Stimulated activated memory B cell treated with anti-CD40 and anti-IgM and Interleukin-4, amounts not matched to agents 10 μg/mL and 1 μg/mL and 100 μg/mL, for 72 hours (primary cell): ENCODE data around the gene ECHS1.
"Not testable (repeated sequence)": the region's sequence is repeated elsewhere in the genome, so short reads cannot be mapped to it uniquely, and the experiment has no call there.

Source experiments
- ATAC-seq: fragments of 150-1000 bp; cut with Tn5 transposase; 2 replicates; pipeline ENCODE4 v1.10.0; 2021
- H3K27ac Mint-ChIP-seq: one replicate; pipeline ENCODE4 v1.8.0; 2022; ENCODE audit warnings: mild to moderate bottlenecking, mixed read lengths
- H3K27me3 Mint-ChIP-seq: one replicate; pipeline ENCODE4 v1.8.0; 2022; ENCODE audit warnings: mixed read lengths
- H3K36me3 Mint-ChIP-seq: one replicate; pipeline ENCODE4 v1.8.0; 2022; ENCODE audit warnings: mixed read lengths
- H3K4me1 Mint-ChIP-seq: one replicate; pipeline ENCODE4 v1.8.0; 2022; ENCODE audit warnings: mixed read lengths
- H3K4me3 Mint-ChIP-seq: one replicate; pipeline ENCODE4 v1.8.0; 2022; ENCODE audit warnings: mild to moderate bottlenecking, moderate library complexity, mixed read lengths
- H3K9me3 Mint-ChIP-seq: one replicate; pipeline ENCODE4 v1.8.0; 2022; ENCODE audit warnings: mixed read lengths

ECHS1 gene

GRCh38 chr10:133390597-133391248 lies 17.6 kb upstream of the ECHS1 start:
- Mint-ChIP-seq H3K27ac (peak overlapping the region; percentile 88), H3K36me3 (peaks cover 6% of the 10 kb centered on the region), H3K4me3 (peak overlapping the region; percentile 71), H3K4me1 (peaks cover 76% of the 10 kb centered on the region), H3K9me3 (no peaks in the 10 kb centered on the region), H3K27me3 (no peaks in the 10 kb centered on the region)
- ATAC-seq, result no peak

GRCh38 chr10:133388973-133389818 lies 16.0 kb upstream of the ECHS1 start:
- Mint-ChIP-seq H3K9me3 (no peaks in the 10 kb centered on the region), H3K27ac (peak overlapping the region; percentile 88), H3K4me1 (peaks cover 63% of the 10 kb centered on the region), H3K27me3 (no peaks in the 10 kb centered on the region), H3K4me3 (peak overlapping the region; percentile 88), H3K36me3 (peaks cover 12% of the 10 kb centered on the region)
- peak; percentile 93 for ATAC-seq

- no peaks in the 10 kb centered on the region for H3K27me3 Mint-ChIP-seq
- ATAC-seq, result no peak
- H3K4me1 Mint-ChIP-seq, result peaks cover 60% of the 10 kb centered on the region
- H3K9me3 Mint-ChIP-seq, result no peaks in the 10 kb centered on the region
- H3K36me3 Mint-ChIP-seq, result peaks cover 13% of the 10 kb centered on the region
- H3K27ac Mint-ChIP-seq, result peak overlapping the region; percentile 88
- peak overlapping the region; percentile 88 for H3K4me3 Mint-ChIP-seq
Observed at GRCh38 chr10:133388236-133388972, 15.2 kb upstream of the ECHS1 start.

- H3K36me3 Mint-ChIP-seq, result peaks cover 16% of the 10 kb centered on the region
- H3K4me1 Mint-ChIP-seq, result peaks cover 49% of the 10 kb centered on the region
- ATAC-seq, H3K27ac Mint-ChIP-seq, H3K9me3 Mint-ChIP-seq, H3K27me3 Mint-ChIP-seq, H3K4me3 Mint-ChIP-seq: not testable (repeated sequence)
Observed at GRCh38 chr10:133386951-133387350, 13.8 kb upstream of the ECHS1 start.

GRCh38 chr10:133385214-133385613 lies 12.1 kb upstream of the ECHS1 start:
- peaks cover 14% of the 10 kb centered on the region for H3K36me3 Mint-ChIP-seq
- no peaks in the 10 kb centered on the region for H3K27me3 Mint-ChIP-seq
- H3K9me3 Mint-ChIP-seq, result no peaks in the 10 kb centered on the region
- ATAC-seq, result no peak
- no peak overlapping the region for H3K27ac Mint-ChIP-seq
- H3K4me1 Mint-ChIP-seq, result peaks cover 46% of the 10 kb centered on the region
- H3K4me3 Mint-ChIP-seq, result no peak overlapping the region

DNA sequence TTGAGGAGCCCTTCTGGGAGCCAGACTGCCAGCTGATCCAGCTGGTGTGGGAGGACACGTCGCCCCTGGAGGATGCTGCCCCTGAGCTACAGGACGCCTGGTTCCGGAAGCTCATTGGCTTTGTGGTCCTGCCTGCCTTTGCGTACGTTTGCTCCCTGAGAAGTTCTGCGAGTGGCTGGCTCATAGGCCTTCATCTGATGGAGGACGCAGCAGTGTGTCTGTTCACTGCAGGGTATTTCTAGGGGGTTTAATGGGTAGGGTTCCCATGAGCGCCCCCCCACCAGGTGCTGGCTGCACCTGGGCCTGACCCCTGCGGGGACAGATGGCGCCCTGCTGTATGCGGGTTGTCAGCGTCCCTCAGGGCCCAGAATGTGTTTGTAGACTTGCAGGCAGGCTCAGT lies 10.9 kb upstream of the ECHS1 start:
- Mint-ChIP-seq H3K4me1 (peaks cover 44% of the 10 kb centered on the region), H3K9me3 (no peaks in the 10 kb centered on the region), H3K27me3 (no peaks in the 10 kb centered on the region), H3K4me3 (no peak overlapping the region), H3K36me3 (peaks cover 14% of the 10 kb centered on the region), H3K27ac (no peak overlapping the region)
- ATAC-seq, result no peak

- Mint-ChIP-seq H3K36me3 (peaks cover 14% of the 10 kb centered on the region), H3K9me3 (no peaks in the 10 kb centered on the region), H3K4me3 (no peak overlapping the region), H3K4me1 (peaks cover 39% of the 10 kb centered on the region), H3K27me3 (no peaks in the 10 kb centered on the region), H3K27ac (no peak overlapping the region)
- ATAC-seq, result no peak
Observed at GRCh38 chr10:133383551-133383950, 10.4 kb upstream of the ECHS1 start.

DNA sequence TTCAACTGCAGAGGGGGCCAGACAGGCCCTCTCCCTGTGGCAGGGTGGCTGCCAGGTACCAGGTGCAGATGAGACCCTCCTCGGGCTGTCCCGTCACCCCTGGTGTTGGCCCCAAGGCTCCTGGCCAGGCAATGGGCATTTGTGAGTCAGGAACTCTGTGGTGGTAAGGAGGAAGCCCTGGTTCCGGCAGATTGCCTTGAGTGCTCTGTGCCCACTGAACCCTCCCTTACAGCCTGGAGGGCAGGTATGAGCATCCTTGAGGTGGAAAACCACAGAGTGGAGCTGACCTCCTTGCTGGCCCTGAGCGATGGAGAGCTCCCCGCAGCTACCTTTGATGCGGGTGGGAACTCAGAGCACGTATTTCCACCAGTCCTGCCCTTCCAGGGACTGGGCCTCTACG lies 7.9 kb upstream of the ECHS1 start:
- no peak for ATAC-seq
- peaks cover 14% of the 10 kb centered on the region for H3K36me3 Mint-ChIP-seq
- no peaks in the 10 kb centered on the region for H3K27me3 Mint-ChIP-seq
- peak overlapping the region; percentile 77 for H3K27ac Mint-ChIP-seq
- no peaks in the 10 kb centered on the region for H3K9me3 Mint-ChIP-seq
- peaks cover 36% of the 10 kb centered on the region for H3K4me1 Mint-ChIP-seq
- H3K4me3 Mint-ChIP-seq, result peak overlapping the region; percentile 46

DNA sequence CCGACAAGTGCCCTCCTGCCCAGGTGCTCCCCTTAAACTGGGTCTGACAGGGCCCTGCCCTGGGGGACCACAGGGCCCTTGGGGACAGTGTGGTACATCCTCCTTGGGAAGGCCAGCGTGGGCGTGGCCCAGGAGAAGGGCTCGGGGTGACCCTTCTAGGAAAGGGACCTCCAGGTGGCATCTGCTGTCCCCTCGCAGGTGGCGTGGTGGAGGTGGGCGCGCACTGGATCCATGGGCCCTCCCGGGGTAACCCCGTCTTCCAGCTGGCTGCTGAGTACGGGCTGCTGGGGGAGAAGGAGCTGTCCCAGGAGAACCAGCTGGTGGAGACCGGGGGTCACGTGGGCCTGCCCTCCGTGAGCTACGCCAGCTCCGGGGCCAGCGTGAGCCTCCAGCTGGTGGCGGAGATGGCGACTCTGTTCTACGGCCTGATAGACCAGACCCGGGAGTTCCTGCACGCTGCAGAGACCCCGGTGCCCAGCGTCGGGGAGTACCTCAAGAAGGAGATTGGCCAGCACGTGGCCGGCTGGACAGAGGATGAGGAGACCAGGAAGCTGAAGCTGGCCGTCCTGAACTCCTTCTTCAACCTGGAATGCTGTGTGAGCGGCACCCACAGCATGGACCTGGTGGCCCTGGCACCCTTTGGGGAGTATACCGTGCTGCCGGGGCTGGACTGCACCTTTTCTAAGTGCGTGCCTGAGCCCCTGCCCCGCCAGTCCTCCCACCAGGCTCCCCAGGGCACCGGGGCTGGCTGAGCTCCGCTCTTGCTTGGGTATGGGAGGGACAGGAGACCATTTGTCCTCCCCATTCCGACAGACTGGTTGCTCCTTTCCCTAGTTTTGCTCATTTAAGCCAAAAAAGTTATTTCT lies 6.9 kb upstream of the ECHS1 start:
- peaks cover 14% of the 10 kb centered on the region for H3K36me3 Mint-ChIP-seq
- peak overlapping the region; percentile 84 for H3K4me3 Mint-ChIP-seq
- H3K4me1 Mint-ChIP-seq, result peaks cover 36% of the 10 kb centered on the region
- peak overlapping the region; percentile 77 for H3K27ac Mint-ChIP-seq
- no peaks in the 10 kb centered on the region for H3K9me3 Mint-ChIP-seq
- H3K27me3 Mint-ChIP-seq, result no peaks in the 10 kb centered on the region
- no peak for ATAC-seq

DNA sequence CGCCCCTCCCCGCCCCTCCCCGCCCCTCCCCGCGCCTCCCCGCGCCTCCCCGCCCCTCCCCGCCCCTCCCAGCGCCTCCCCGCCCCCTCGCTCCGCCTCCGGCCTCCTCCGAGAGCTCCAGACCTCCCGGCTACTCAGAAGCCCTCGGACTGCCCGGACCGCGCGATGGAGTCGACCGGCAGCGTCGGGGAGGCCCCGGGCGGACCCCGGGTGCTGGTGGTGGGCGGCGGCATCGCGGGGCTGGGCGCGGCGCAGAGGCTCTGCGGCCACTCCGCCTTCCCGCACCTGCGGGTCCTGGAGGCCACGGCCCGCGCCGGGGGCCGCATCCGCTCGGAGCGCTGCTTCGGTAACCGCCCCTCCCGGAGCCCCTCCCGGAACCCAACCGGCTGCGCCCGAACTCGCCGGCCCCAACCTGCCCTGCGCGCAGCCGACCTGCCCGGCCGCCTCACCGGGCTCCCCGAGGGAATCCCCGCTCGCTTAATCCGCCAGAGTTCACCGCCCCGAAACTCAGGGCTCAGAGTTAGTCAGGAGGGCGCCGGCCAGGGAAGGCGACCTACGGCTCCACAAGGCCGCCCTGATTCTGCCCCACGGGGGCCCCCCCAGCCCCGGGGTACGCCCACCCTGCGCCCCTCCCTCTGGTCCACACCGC lies 6.1 kb upstream of the ECHS1 start, which contains the start of gene PAOX:
Gene PAOX, plus strand, starts transcription at position 111 of the 649 bp plus-strand sequence. Its CDS starts 55 bp downstream, at position 166.
- peaks cover 36% of the 10 kb centered on the region for H3K4me1 Mint-ChIP-seq
- no peaks in the 10 kb centered on the region for H3K27me3 Mint-ChIP-seq
- no peaks in the 10 kb centered on the region for H3K9me3 Mint-ChIP-seq
- H3K36me3 Mint-ChIP-seq, result peaks cover 8% of the 10 kb centered on the region
- peak within 1 kb of the TSS; percentile 77 for H3K27ac Mint-ChIP-seq
- ATAC-seq, result peak; percentile 76
- peak within 1 kb of the TSS; percentile 84 for H3K4me3 Mint-ChIP-seq

GRCh38 chr10:133378251-133379096 lies 5.3 kb upstream of the ECHS1 start:
- peak overlapping the region; percentile 55 for H3K27ac Mint-ChIP-seq
- no peaks in the 10 kb centered on the region for H3K9me3 Mint-ChIP-seq
- peak; percentile 77 for ATAC-seq
- H3K4me3 Mint-ChIP-seq, result peak overlapping the region; percentile 78
- peaks cover 43% of the 10 kb centered on the region for H3K4me1 Mint-ChIP-seq
- no peaks in the 10 kb centered on the region for H3K27me3 Mint-ChIP-seq
- peaks cover 6% of the 10 kb centered on the region for H3K36me3 Mint-ChIP-seq

- Mint-ChIP-seq H3K4me3 (peak overlapping the region; percentile 78), H3K36me3 (peaks cover 6% of the 10 kb centered on the region), H3K27ac (peak overlapping the region; percentile 55), H3K9me3 (no peaks in the 10 kb centered on the region), H3K4me1 (peaks cover 43% of the 10 kb centered on the region), H3K27me3 (no peaks in the 10 kb centered on the region)
- no peak for ATAC-seq
Observed at GRCh38 chr10:133377818-133378250, 4.7 kb upstream of the ECHS1 start.

GRCh38 chr10:133377025-133377817 lies 4.1 kb upstream of the ECHS1 start:
- peaks cover 6% of the 10 kb centered on the region for H3K36me3 Mint-ChIP-seq

More at GRCh38 chr10:133377025-133377817, 4.1 kb upstream of the ECHS1 start:
- H3K27me3 Mint-ChIP-seq, result no peaks in the 10 kb centered on the region
- H3K4me3 Mint-ChIP-seq, result peak overlapping the region; percentile 78
- no peak overlapping the region for H3K27ac Mint-ChIP-seq
- H3K4me1 Mint-ChIP-seq, result peaks cover 44% of the 10 kb centered on the region
- no peaks in the 10 kb centered on the region for H3K9me3 Mint-ChIP-seq
- no peak for ATAC-seq
